ENCODE measurements around the gene SPATA31C1.

SPATA31C1 gene

GRCh38 chr9:87880683-87881082 is 37.1 kb upstream of the SPATA31C1 start:
- DNase-seq (ENCODE audit: low read depth) = no peak
- no peak for TF ChIP-seq CTCF (IDR thresholded peaks at IDR 0.05; ENCODE audit: control insufficient read depth, insufficient read depth, low read depth, low read length, missing control alignments)
- no peak overlapping the region for H3K4me3 ChIP-seq (ENCODE audit: control insufficient read depth, low read depth, low read length)

GRCh38 chr9:87882627-87883026 is 35.1 kb upstream of the SPATA31C1 start, which contains the start of gene SPATA31E1:
TSS of gene SPATA31E1 (plus strand) at chr9:87882877. CDS start at chr9:87882892, 15 bp downstream.
- no peak for DNase-seq (ENCODE audit: low read depth)
- TF ChIP-seq CTCF (IDR thresholded peaks at IDR 0.05; ENCODE audit: control insufficient read depth, insufficient read depth, low read depth, low read length, missing control alignments) = no peak
- no peak within 1 kb of the TSS for H3K4me3 ChIP-seq (ENCODE audit: control insufficient read depth, low read depth, low read length)

GRCh38 chr9:87883274-87883673 is 34.5 kb upstream of the SPATA31C1 start:
- no peak for DNase-seq (ENCODE audit: low read depth)
- no peak for TF ChIP-seq CTCF (IDR thresholded peaks at IDR 0.05; ENCODE audit: control insufficient read depth, insufficient read depth, low read depth, low read length, missing control alignments)
- no peak overlapping the region for H3K4me3 ChIP-seq (ENCODE audit: control insufficient read depth, low read depth, low read length)

DNA sequence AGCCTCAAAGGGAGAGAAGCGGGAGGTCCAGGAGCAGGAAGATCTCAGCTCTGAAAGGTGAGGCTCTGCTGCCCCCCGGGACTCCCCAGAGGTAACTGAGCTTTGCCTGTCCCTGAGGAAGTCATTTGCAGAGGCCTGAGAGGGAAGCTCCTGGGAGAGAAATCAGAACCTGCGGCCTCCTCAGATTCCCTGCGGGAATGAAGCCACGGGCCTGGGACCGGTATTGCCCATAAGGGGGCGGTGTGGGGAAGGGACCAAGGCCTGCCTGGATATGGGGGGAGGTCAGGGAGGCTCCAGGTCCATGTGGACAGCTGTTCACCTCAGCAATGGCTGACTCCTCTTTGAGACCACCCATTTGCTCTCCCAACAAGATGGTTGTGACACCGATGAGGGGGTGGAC is 33.8 kb upstream of the SPATA31C1 start:
- DNase-seq (ENCODE audit: low read depth) = no peak
- H3K4me3 ChIP-seq (ENCODE audit: control insufficient read depth, low read depth, low read length) = no peak overlapping the region
- peak; percentile 20 for TF ChIP-seq CTCF (IDR thresholded peaks at IDR 0.05; ENCODE audit: control insufficient read depth, insufficient read depth, low read depth, low read length, missing control alignments)

GRCh38 chr9:87884578-87885459 is 32.9 kb upstream of the SPATA31C1 start:
- no peak overlapping the region for H3K4me3 ChIP-seq (ENCODE audit: control insufficient read depth, low read depth, low read length)
- no peak for TF ChIP-seq CTCF (IDR thresholded peaks at IDR 0.05; ENCODE audit: control insufficient read depth, insufficient read depth, low read depth, low read length, missing control alignments)

GRCh38 chr9:87885484-87886189 is 32.1 kb upstream of the SPATA31C1 start:
- no peak for DNase-seq (ENCODE audit: low read depth)
- no peak for TF ChIP-seq CTCF (IDR thresholded peaks at IDR 0.05; ENCODE audit: control insufficient read depth, insufficient read depth, low read depth, low read length, missing control alignments)
- no peak overlapping the region for H3K4me3 ChIP-seq (ENCODE audit: control insufficient read depth, low read depth, low read length)

More at GRCh38 chr9:87884578-87885459, 32.9 kb upstream of the SPATA31C1 start:
- DNase-seq (ENCODE audit: low read depth) = no peak

Data from AG09309 (cell line).